ENCODE measurements around the gene IER2. TPM values are rescaled to one million over a fixed set of nuclear protein-coding genes. Genes with fewer than 3 reads are reported as not detected.

IER2 gene
- total RNA-seq, 4 donors from 2014 or later: 15.4 to 19.1 (median 16.7) TPM

GRCh38 chr19:13153569-13154240, 3.5 kb downstream of the IER2 start:
- DNase-seq (no peak), ATAC-seq (no peak)
- Histone ChIP-seq H3K9me3 (no peaks in the 10 kb centered on the region), H3K36me3 (no peaks in the 10 kb centered on the region), H3K27me3 (peaks cover 0 to 25% (median 14%) of the 10 kb centered on the region in 3 donors), H3K27ac (peak overlapping the region; percentile 96 to 99 (median 98)), H3K4me3 (peak overlapping the region; percentile 56 to 94 (median 91)), H3K4me1 (peaks cover 28 to 40% of the 10 kb centered on the region in 2 donors)
- TF ChIP-seq POLR2A (IDR thresholded peaks at IDR 0.05): no peak
- TF ChIP-seq CTCF (IDR thresholded peaks at IDR 0.05 in 4 of 5, conservative IDR thresholded peaks at IDR 0.05 in 1 of 5): no peak
- intact Hi-C loops (cut with DNase I; ENCODE audit: low total_unique reads): loop anchor here (5.0 kb wide), 5 partner anchors 54 to 1409 kb away; partner anchors contain the start of gene JUNB
- in situ Hi-C loops (cut with MboI; ENCODE audit: low sequenced_read_pairs in 4 of 4): no loop called here

DNA sequence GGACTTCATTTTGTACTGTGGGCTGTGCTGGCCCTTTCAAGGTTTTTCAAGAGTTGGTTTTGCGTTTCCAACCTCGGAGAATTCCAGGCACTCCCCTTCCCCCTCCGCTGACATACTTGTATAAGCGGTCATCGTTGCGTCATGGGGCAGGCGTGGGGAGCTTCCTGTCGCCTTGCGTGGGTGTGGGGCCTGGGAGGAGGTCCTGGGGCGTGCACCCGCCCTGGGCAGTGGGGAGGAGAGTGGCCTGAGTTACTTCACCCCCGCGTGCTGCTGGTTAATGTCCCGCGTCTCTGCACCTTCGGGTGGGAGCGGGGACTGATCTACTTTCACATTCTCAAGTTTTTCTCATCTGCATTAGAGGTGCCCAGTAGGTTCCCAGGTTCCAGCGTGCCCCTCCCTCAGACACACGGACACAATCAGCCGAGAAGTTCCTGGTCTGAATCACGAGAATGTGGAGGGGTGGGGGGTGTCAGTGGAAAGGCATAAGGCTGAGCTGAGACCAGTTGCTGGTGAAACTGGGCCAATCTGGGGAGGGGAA, 4.1 kb downstream of the IER2 start:
- no peak for ATAC-seq
- in situ Hi-C loops (cut with MboI; ENCODE audit: low sequenced_read_pairs in 4 of 4): no loop called here
- H3K4me3 ChIP-seq: peak overlapping the region; percentile 56 to 94 (median 91)
- TF ChIP-seq POLR2A (IDR thresholded peaks at IDR 0.05): peak; percentile 57 to 66
- no peak for TF ChIP-seq CTCF (IDR thresholded peaks at IDR 0.05 in 4 of 5, conservative IDR thresholded peaks at IDR 0.05 in 1 of 5)
- peaks cover 0 to 25% (median 14%) of the 10 kb centered on the region in 3 donors for H3K27me3 ChIP-seq
- intact Hi-C loops (cut with DNase I; ENCODE audit: low total_unique reads): loop anchor here (5.0 kb wide), 5 partner anchors 53 to 1408 kb away; partner anchors contain the start of gene JUNB
- peaks cover 22 to 34% of the 10 kb centered on the region in 2 donors for H3K4me1 ChIP-seq
- H3K9me3 ChIP-seq: no peaks in the 10 kb centered on the region
- peak; percentile 75 to 87 for DNase-seq
- no peaks in the 10 kb centered on the region for H3K36me3 ChIP-seq
- H3K27ac ChIP-seq: peak overlapping the region; percentile 96 to 99 (median 98)

DNA sequence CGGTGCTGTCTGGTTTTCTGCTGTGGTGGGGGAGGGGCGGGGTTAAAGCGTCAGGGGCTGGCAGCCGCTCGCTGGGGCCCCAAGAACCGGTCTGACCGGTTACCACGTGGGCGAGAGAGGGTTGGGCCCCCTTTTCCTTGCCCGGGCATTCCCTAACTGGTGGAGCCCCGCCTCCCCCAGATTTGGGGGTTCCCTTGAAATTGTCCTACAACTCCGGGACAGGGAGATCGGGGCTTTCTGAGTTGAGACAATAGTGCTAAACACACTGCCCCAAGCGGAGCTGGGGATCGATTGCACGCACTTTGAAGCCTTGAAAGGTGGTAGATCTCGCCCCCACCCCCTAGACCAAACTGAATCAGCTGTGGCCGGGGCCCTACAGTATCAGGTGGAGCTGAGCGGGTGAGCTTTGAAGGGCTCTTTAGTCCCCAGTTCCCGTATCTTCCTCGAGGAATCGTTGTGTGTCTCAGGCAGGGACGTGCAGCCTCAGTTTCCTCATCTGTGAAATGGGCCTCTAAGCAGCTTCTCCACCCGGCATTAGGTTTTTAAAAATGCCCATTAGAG, 4.8 kb downstream of the IER2 start:
- no peaks in the 10 kb centered on the region for H3K36me3 ChIP-seq
- TF ChIP-seq CTCF (IDR thresholded peaks at IDR 0.05 in 4 of 5, conservative IDR thresholded peaks at IDR 0.05 in 1 of 5) (no peak), POLR2A (IDR thresholded peaks at IDR 0.05) (no peak)
- in situ Hi-C loops (cut with MboI; ENCODE audit: low sequenced_read_pairs in 4 of 4): no loop called here
- peak overlapping the region; percentile 56 to 94 (median 91) for H3K4me3 ChIP-seq
- intact Hi-C loops (cut with DNase I; ENCODE audit: low total_unique reads): loop anchor here (5.0 kb wide), 5 partner anchors 52 to 1407 kb away; partner anchors contain the start of gene JUNB
- peaks cover 0 to 25% (median 14%) of the 10 kb centered on the region in 3 donors for H3K27me3 ChIP-seq
- DNase-seq: peak in 1 of 2 donors; percentile 39
- H3K9me3 ChIP-seq: no peaks in the 10 kb centered on the region
- H3K27ac ChIP-seq: peak overlapping the region; percentile 96 to 99 (median 98)
- H3K4me1 ChIP-seq: peaks cover 21 to 29% of the 10 kb centered on the region in 2 donors
- ATAC-seq: no peak

DNA sequence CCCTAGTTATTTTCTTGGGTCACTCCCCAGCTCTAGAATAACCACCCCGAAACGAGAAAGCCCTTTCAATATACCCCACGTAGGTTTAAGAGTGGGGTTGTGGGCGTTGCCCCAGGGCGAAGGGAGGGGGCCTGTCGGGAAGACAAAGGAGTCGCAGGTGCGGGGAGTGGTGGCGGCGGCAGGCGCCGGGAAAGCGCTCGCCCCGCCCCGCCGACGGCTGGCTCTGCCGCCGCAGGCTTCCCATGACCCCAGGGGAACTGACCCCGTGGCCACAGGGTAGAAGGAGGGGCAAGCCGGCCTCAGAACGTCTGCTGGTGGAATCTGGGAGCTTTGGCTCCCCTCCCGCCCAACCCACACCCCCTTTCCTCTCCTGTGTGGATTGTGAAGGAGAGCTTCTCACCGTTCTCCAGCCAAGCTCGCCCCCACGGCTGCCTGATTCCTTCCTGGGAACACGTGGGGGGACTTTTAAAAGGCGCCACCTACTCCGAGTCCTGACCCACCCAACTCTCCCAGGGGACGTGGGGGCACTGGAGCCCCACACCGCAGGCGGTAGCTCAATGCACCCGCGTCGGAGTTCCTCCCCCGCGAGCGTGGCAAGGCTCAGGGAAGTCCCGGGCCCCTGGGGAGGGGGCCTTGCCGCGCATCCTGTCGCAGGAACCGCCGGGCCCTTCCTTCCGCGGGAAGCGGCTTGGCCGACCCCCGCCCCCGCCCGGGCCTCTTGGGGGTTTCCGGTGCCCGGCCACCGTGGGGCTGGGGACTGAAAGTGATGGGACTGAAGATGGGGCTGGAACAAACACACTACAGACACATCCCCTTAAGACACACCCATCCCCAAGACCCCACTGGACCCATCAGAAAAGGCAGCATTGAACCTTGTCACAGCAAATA, 5.5 kb downstream of the IER2 start:
- peaks cover 0 to 25% (median 14%) of the 10 kb centered on the region in 3 donors for H3K27me3 ChIP-seq
- TF ChIP-seq CTCF (IDR thresholded peaks at IDR 0.05 in 4 of 5, conservative IDR thresholded peaks at IDR 0.05 in 1 of 5) (no peak), POLR2A (IDR thresholded peaks at IDR 0.05) (peak; percentile 16 to 28)
- peak overlapping the region; percentile 96 to 99 (median 98) for H3K27ac ChIP-seq
- H3K4me1 ChIP-seq: peaks cover 21 to 29% of the 10 kb centered on the region in 2 donors
- DNase-seq (peak; percentile 40 to 69), ATAC-seq (no peak)
- in situ Hi-C loops (cut with MboI; ENCODE audit: low sequenced_read_pairs in 4 of 4): no loop called here
- H3K4me3 ChIP-seq: peak overlapping the region; percentile 56 to 94 (median 91)
- no peaks in the 10 kb centered on the region for H3K36me3 ChIP-seq
- H3K9me3 ChIP-seq: no peaks in the 10 kb centered on the region
- intact Hi-C loops (cut with DNase I; ENCODE audit: low total_unique reads): no loop called here
